Upper lobe of right lung (tissue), 1 donor: Measurements from ENCODE around the gene C19orf67. TPM values are rescaled to one million over a fixed set of nuclear protein-coding genes. Genes with fewer than 3 reads are reported as not detected.

ENCODE experiments used
- ATAC-seq: fragments of 200-7000 bp; cut with Tn5 transposase; one replicate; pipeline ENCODE4 v1.9.1; 2020; ENCODE audit warnings: mild to moderate bottlenecking, moderate library complexity
- DNase-seq: peaks from one replicate; pipeline ENCODE4 v3.0.0-alpha.2; 2020
- H3K27ac ChIP-seq: fragments of 200-600 bp; one replicate; pipeline ENCODE4 v1.8.0; 2022
- H3K27me3 ChIP-seq: fragments of 200-600 bp; one replicate; pipeline ENCODE4 v1.8.0; 2022; ENCODE audit warnings: mild to moderate bottlenecking
- H3K36me3 ChIP-seq: fragments of 200-600 bp; one replicate; pipeline ENCODE4 v1.8.0; 2022
- H3K4me1 ChIP-seq: fragments of 200-600 bp; one replicate; pipeline ENCODE4 v1.8.0; 2022
- H3K4me3 ChIP-seq: fragments of 200-600 bp; one replicate; pipeline ENCODE4 v1.8.0; 2022; ENCODE audit warnings: mild to moderate bottlenecking
- H3K9me3 ChIP-seq: fragments of 200-600 bp; one replicate; pipeline ENCODE4 v1.8.0; 2022
- CTCF ChIP-seq: fragments of 200-600 bp; IDR thresholded peaks from one replicate; pipeline ENCODE4 v1.8.0; 2022; ENCODE audit warnings: antibody characterized with exemption
- intact Hi-C: fragments of 100-400 bp; cut with DNase I; formaldehyde crosslinking; loops from one replicate; pipeline ENCODE4 v1.11.0; 2022
- long read RNA-seq: library from polyadenylated mRNA; unstranded; transcript quantifications from one replicate; pipeline ENCODE4 v2.0.0, GENCODE V29; 2021
- total RNA-seq: library from RNA; stranded (reverse); fragmentation: NEBNext Ultra II Directional; extraction: Animal tissue kit (Norgen Biotek cat#: 25700); gene quantifications from one replicate; pipeline ENCODE4 v1.2.1, GENCODE V29; 2021
- donor health status: DM: no; HTN: yes; CAD: no; lungs with severe emphysema.

C19orf67 gene
- total RNA-seq = not detected
- long read RNA-seq = 0 reads

GRCh38 chr19:14085309-14085995 lies at the start of gene C19orf67:
Gene C19orf67, minus strand, starts transcription at chr19:14085783. Its CDS starts 156 bp downstream, at chr19:14085627.
- intact Hi-C loops = no loop called here
- ATAC-seq = no peak
- DNase-seq = no peak

GRCh38 chr19:14135355-14135754 lies 49.8 kb upstream of the C19orf67 start:
- ATAC-seq = no peak
- Histone ChIP-seq H3K4me3 (no peak overlapping the region), H3K27ac (no peak overlapping the region), H3K36me3 (no peaks in the 10 kb centered on the region), H3K27me3 (no peaks in the 10 kb centered on the region), H3K9me3 (no peaks in the 10 kb centered on the region), H3K4me1 (peaks cover 37% of the 10 kb centered on the region)
- DNase-seq = no peak
- intact Hi-C loops = no loop called here
- no peak for TF ChIP-seq CTCF

More at GRCh38 chr19:14085309-14085995, at the start of gene C19orf67:
- peaks cover 10% of the 10 kb centered on the region for H3K4me1 ChIP-seq
- no peaks in the 10 kb centered on the region for H3K27me3 ChIP-seq
- no peaks in the 10 kb centered on the region for H3K9me3 ChIP-seq
- H3K36me3 ChIP-seq = peaks cover 11% of the 10 kb centered on the region
- H3K4me3 ChIP-seq = no peak within 1 kb of the TSS
- no peak within 1 kb of the TSS for H3K27ac ChIP-seq
- TF ChIP-seq CTCF = no peak

- H3K27ac ChIP-seq = peak overlapping the region; percentile 24
- peak; percentile 87 for ATAC-seq
- intact Hi-C loops = no loop called here
Observed at GRCh38 chr19:14127929-14128509, 42.4 kb upstream of the C19orf67 start.

GRCh38 chr19:14127176-14127575 lies 41.6 kb upstream of the C19orf67 start:
- H3K27ac ChIP-seq = no peak overlapping the region
- peak; percentile 89 for ATAC-seq

More at GRCh38 chr19:14127929-14128509, 42.4 kb upstream of the C19orf67 start:
- Histone ChIP-seq H3K4me1 (peaks cover 15% of the 10 kb centered on the region), H3K36me3 (no peaks in the 10 kb centered on the region), H3K9me3 (no peaks in the 10 kb centered on the region), H3K27me3 (no peaks in the 10 kb centered on the region), H3K4me3 (no peak overlapping the region)
- DNase-seq = no peak
- TF ChIP-seq CTCF = no peak

GRCh38 chr19:14122924-14123323 lies 37.3 kb upstream of the C19orf67 start:
- no peak for TF ChIP-seq CTCF
- peaks cover 24% of the 10 kb centered on the region for H3K4me1 ChIP-seq
- H3K36me3 ChIP-seq = no peaks in the 10 kb centered on the region
- intact Hi-C loops = no loop called here
- ATAC-seq = no peak
- H3K27me3 ChIP-seq = no peaks in the 10 kb centered on the region
- no peak overlapping the region for H3K4me3 ChIP-seq
- no peaks in the 10 kb centered on the region for H3K9me3 ChIP-seq
- H3K27ac ChIP-seq = no peak overlapping the region
- no peak for DNase-seq

More at GRCh38 chr19:14127176-14127575, 41.6 kb upstream of the C19orf67 start:
- H3K9me3 ChIP-seq = no peaks in the 10 kb centered on the region
- peaks cover 15% of the 10 kb centered on the region for H3K4me1 ChIP-seq
- no peak for TF ChIP-seq CTCF
- H3K27me3 ChIP-seq = no peaks in the 10 kb centered on the region
- no peaks in the 10 kb centered on the region for H3K36me3 ChIP-seq
- H3K4me3 ChIP-seq = no peak overlapping the region
- intact Hi-C loops = no loop called here
- DNase-seq = no peak
